ENCODE results near the gene GALR1.

The GALR1 gene

DNA sequence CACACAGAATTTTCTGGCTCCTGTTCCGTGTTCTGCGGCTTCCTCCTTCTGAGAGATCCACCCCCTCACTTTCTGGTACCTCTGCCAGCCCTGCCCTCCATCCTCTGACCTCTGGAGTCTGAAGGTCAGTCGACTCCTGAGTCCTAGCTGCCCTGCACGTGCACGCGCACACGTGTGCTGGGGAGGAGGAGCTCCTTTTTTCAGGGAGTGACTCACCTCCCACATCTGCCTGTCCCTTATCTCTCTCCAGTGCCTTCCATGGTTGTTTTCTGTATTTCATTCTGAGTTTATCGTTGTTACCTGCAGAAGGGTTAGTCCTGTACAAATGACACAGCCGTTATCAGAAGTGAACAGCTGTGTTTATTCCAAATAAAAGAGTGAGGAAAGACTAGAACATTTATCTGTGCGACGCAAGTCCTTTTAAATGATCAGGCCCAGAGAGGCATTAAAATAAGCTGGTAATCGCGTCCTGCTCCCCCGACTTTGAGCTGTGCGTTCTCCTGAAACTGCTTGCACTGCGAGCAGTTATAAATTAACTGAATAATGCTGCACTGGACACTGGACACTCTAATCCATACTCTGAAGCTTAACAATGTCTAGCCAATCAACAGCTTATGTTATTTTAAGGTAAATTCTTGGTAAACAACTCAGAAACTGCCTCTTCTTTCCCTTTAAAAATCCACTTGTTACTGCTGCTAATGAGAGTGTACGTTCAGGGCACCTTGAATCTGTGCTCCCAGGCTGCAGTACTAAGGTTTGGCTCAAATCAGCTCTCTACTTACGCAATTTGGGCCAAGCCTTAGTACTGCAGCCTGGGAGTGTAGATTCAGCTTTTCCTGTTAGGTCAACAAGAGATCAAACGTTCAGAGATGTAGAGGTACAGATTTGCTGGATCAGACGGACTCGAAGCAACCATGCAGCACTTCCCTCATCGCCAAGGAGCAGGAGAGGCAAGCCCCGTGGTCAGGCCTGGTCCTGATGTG lies 72.5 kb downstream of the GALR1 start:
- no peak for DNase-seq

DNA sequence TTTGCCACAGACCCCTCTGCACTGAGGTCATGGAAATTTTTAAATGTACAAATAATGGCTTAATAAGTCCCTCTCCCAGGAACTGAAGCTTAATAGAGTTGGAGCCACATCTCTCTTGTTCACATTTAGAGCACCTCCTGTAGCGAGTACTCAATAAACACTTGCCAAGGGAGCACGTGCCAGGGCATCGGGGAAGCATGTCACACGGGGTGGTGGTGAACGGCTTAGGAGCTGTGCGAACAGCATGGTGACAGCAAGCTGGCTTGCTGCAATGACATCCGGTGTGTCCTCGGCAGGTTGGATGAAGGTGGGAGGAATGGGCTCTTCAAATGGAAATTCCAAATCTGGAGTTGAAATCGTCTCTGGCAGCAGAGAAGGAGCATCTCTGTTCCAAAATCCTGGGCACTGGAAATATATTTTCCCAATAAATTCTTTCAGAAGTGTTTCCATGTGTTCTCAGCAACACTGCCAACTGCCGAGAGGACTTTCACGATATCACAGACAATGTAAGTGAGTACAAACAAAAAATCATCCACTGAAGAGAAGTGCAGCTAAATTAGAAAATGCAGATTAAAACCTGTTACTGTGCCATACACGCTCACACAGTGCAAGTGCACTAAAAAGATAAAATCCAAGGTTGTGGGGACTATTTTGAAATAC lies 74.1 kb downstream of the GALR1 start:
- DNase-seq = no peak
